NK-92 treated with Interleukin-12 subunit alpha and Interleukin-12 subunit beta, amount 100 ng/mL, for 24 hours (cell line): Measurements from ENCODE around the gene D2HGDH.
"Not testable (repeated sequence)": the region's sequence is repeated elsewhere in the genome, so short reads cannot be mapped to it uniquely, and the experiment has no call there.

Experiments used
- DNase-seq: peaks from one replicate; lab custom pipeline; 2025; lab: John Stamatoyannopoulos, UW

The D2HGDH gene

GRCh38 chr2:241724975-241725870 is 9.2 kb upstream of the D2HGDH start:
- no peak for DNase-seq

- DNase-seq: no peak
Observed at GRCh38 chr2:241726459-241726858, 8.0 kb upstream of the D2HGDH start.

- DNase-seq: no peak
Observed at GRCh38 chr2:241728000-241728399, 6.4 kb upstream of the D2HGDH start.

- no peak for DNase-seq
Observed at GRCh38 chr2:241728627-241729026, 5.8 kb upstream of the D2HGDH start.

- no peak for DNase-seq
Observed at GRCh38 chr2:241729868-241730267, 4.6 kb upstream of the D2HGDH start.

GRCh38 chr2:241730671-241731293 is 3.6 kb upstream of the D2HGDH start:
- no peak for DNase-seq

GRCh38 chr2:241732513-241733186 is 1.8 kb upstream of the D2HGDH start:
- not testable (repeated sequence) for DNase-seq

- DNase-seq: no peak
Observed at GRCh38 chr2:241733391-241734207, 831 bp upstream of the D2HGDH start.

- no peak for DNase-seq
Observed at GRCh38 chr2:241734208-241734466, 293 bp upstream of the D2HGDH start.

GRCh38 chr2:241736111-241736510 is 1.7 kb downstream of the D2HGDH start:
- DNase-seq: no peak

GRCh38 chr2:241738040-241738686 is 3.7 kb downstream of the D2HGDH start:
- DNase-seq: no peak

- no peak for DNase-seq
Observed at GRCh38 chr2:241739177-241739576, 4.7 kb downstream of the D2HGDH start.

GRCh38 chr2:241739651-241740050 is 5.2 kb downstream of the D2HGDH start:
- DNase-seq: peak; percentile 37

- DNase-seq: peak; percentile 47
Observed at GRCh38 chr2:241741016-241741415, 6.6 kb downstream of the D2HGDH start.

- no peak for DNase-seq
Observed at GRCh38 chr2:241742320-241742939, 8.0 kb downstream of the D2HGDH start.

GRCh38 chr2:241743008-241743407 is 8.6 kb downstream of the D2HGDH start:
- DNase-seq: not testable (repeated sequence)

GRCh38 chr2:241743620-241744019 is 9.2 kb downstream of the D2HGDH start:
- DNase-seq: no peak

- DNase-seq: no peak
Observed at GRCh38 chr2:241744028-241744754, 9.8 kb downstream of the D2HGDH start.

GRCh38 chr2:241745276-241745675 is 10.8 kb downstream of the D2HGDH start:
- no peak for DNase-seq

- DNase-seq: no peak
Observed at GRCh38 chr2:241746084-241746483, 11.7 kb downstream of the D2HGDH start.
